Activated T-cell treated with anti-CD3 and anti-CD28 coated beads for 4 hours (primary cell): ENCODE measurements around the gene RNU6-9.

Source experiments
- DNase-seq: peaks from one replicate; pipeline ENCODE4 v3.0.0-alpha.2; 2020

The RNU6-9 gene

DNA sequence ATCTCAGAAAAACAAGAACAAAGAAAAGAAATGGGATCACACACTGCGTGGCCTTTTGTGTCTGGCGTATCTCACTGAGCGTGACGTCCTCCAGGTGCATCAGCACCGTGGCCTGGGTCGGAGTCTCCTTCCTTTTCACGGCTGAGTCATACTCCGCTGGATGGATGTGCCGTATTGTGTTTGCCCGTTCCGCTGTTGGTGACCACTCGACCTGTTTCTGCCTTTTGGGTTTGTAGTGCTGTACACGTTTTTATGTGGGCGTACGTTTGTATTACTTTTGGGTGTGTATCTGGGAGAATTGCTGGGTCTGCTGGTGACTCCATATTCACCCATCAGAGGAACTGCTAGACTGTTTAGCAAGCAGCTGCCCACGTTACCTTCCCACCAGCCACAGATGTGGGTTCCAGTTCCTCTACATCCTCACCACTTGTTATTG, 44.0 kb downstream of the RNU6-9 start:
- DNase-seq: no peak

GRCh38 chr19:938233-938923, 45.1 kb downstream of the RNU6-9 start:
- no peak for DNase-seq

GRCh38 chr19:939439-939838, 46.2 kb downstream of the RNU6-9 start:
- no peak for DNase-seq

DNA sequence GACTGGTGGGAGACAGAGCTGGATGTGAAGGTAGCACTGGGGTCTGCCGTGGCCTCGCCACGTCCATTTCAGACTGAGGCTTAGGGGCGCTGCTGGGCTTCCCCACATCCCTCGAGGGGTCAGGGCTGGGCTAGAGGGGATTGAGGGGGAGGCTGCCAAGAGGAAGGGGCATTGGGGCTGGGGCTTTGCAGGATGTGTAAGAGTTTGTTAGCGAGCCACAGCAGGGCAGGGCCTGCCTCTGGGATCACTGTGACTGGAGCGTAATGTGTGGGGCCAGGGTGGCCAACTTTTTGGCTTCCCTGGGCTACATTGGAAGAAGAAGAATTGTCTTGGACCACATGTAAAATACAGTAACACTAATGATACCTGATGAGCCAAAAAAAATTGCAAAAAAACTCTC, 46.6 kb downstream of the RNU6-9 start:
- DNase-seq: no peak

DNA sequence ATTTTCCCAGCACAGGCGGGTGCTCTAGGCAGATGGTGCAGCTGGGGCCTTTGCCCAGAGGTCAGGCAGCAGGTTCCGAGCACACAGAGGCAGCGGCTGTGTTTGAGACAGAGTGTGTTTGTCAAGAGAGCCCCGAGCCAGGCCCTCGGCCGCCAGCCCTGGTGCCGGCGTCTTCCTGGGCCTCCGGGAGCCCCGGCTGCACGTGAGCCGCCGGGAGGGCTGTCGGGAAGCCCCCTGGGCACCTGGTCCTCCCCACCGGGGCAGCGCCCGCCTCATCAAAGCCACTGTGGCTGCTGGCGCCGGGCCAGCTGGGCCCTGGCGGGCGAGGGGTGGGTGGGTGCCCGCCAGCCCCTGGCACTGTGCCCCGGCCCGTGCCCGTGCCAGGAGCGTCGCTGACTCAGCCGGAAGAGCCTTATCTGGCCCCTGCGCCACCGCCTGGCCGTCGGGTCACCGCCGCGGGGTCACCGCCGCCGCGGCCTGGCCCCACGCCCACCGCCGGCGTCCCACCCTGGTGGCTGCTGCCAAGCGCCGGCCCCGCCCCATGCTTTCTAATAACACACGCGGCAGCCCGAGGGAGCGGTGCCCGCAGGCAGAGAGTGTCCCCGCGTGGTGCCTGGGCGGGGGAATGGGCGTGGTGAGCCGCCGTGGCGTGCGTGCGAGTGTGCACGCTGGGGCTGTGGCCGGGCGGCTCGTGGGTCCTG, 47.5 kb downstream of the RNU6-9 start:
- peak; percentile 57 for DNase-seq

DNA sequence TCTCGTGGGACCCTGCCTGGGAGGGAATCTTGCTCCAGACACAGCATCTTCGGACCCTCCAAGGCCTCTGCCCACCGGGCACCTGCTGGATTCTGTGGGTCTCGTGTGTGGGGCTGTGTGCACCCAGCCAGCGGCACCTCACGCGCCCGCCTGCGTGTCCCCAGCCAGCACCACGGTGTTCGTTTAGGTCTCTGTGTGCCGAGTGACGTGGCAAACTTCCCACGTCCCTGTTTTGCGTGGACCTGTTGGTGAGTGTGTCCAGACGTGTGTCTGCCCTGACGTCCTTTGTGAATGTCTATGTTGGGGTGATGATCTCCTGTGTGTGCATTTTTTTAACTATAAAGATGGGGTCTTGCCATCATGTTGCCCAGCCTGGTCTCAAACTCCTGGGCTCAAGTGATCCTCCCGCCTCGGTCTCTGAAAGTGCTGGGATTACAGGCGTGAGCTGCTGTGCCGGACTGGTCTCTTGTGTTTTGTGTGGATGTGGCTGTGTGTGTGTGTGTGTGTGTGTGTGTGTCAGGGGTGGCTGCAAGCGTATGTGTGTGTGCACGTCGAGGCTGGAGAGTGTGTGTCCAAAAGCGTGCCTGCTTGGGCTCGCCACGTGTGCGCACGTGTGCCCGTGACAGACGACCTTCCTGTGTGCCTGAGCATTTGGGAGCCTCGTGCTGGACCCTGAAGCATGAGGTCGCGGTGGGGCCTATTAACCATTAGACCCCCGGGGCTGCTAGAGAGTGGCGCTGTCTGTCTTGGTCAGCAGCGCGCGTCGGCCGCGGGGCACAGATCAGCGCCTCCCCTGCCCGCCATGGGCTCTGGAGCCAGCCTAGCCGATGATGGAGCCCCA, 48.2 kb downstream of the RNU6-9 start:
- DNase-seq: no peak

- DNase-seq: no peak
These were observed 48.9 kb downstream of the RNU6-9 start for GRCh38 chr19:942133-942645.
